ENCODE data around the gene CPT1A.

CPT1A gene

GRCh38 chr11:68783216-68783821 lies 58.4 kb downstream of the CPT1A start:
- DNase-seq = no peak

DNA sequence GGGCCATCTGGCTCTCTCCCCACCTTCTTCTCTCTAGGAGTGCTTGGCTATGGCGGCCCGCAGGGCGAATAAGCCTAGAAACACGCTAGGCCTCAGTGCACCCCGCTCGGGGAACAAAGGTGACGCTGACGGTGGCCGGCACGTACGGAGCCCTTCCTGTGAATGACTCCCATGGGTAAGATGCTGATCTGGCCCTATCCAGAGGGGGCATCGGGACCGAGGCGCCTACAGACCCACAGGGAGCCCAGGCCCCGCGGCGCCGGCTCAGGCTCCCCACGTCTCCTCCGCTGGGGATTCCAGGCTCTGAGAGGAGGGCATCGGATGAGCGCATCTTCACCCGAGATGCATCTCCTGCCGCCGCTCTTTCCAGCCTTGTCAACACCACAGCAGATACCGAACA lies 59.0 kb downstream of the CPT1A start:
- no peak for DNase-seq

- no peak for DNase-seq
These were observed 60.9 kb downstream of the CPT1A start for GRCh38 chr11:68780829-68781228.

DNA sequence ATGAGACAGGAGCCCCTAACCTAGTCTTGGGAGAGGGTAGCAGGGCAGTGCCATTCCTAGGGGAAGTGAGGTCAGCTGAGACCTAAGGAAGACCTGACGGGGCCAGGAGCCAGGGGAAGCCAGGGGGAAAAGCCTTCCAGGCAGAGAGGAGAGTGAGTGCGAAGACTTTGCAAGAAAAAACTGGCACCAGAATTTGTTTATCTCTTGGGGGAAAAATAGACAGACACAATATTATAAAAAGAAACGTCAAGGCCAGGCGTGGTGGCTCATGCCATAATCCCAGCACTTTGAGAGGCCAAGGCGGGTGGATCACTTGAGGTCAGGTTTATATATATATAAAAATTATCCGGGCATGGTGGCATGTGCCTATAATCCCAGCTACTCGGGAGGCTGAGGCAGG lies 63.5 kb downstream of the CPT1A start:
- DNase-seq = no peak

- DNase-seq = no peak
These were observed 65.1 kb downstream of the CPT1A start for GRCh38 chr11:68776442-68777235.

DNA sequence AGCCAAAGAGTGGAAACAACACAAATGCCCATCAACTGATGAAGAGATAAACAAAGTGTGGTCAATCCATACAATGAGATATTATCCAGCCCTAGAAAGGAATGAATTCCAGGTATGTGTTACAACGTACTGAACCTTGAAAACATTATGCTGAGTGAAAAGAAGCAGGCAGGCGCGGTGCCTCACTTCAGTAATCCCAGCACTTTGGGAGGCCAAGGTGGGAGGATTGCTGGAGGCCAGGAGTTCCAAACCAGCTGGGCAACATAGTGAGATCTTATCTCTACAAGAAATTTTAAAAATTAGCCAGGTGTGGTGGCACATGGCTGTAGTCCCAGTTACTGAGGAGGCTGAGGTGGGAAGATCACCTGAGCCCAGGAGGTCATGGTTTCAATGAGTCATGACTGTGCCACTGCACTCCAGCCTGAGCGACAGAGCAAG lies 65.7 kb downstream of the CPT1A start:
- DNase-seq = no peak

GRCh38 chr11:68774194-68774585 lies 67.5 kb downstream of the CPT1A start:
- DNase-seq = no peak

DNA sequence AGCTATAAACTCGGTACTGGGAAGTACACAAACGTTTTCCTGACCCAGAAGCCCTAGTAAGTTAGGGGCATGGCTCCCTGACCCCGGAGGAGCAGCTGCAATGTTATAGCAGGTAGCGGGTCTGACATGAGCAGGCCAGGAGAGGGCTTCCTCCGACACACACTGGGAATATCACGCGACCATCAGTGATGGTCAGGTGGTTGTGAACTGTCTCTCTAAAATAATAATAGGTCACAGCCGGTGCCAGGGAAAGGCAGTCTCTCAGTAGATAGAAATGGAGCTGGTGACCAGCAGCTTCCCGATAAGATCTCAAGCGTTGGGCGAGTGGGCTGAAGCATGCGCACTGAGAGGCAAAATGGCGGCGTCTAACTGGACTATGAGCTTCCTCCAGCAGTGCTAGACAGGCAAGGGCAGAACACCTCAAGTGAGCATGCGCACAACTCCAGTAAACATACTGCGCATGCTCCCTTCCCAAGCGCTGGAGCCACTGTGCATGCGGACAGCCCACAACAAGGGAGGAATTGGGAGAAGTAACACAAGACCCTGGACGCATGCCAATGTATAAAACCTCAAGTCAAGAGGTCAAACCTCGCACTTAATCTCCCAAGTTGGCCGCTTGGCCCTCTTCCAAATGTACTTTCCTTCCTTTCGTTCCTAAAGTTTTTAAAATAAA lies 68.1 kb downstream of the CPT1A start:
- no peak for DNase-seq

- DNase-seq = no peak
These were observed 68.8 kb downstream of the CPT1A start for GRCh38 chr11:68772936-68773335.

DNA sequence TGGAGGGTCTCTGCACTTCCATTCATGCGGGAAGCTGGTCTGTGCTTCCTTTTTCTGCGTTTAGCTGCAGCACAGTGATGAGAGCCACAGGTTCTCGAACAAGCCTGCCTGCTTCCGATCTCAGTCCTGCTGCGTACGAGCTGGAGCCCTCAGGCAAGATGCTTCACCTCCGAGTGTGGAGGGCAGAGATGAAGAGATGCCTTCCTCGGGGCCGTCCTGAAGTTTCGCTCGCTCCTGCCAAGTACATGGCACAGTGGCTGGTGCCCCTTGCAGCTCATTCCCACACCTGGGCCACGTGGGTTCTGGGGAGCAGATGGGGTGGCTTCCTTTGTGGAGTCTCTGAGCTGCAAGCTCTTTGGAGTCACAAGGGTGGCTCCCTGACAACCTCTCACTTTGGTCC lies 70.9 kb downstream of the CPT1A start:
- no peak for DNase-seq

DNA sequence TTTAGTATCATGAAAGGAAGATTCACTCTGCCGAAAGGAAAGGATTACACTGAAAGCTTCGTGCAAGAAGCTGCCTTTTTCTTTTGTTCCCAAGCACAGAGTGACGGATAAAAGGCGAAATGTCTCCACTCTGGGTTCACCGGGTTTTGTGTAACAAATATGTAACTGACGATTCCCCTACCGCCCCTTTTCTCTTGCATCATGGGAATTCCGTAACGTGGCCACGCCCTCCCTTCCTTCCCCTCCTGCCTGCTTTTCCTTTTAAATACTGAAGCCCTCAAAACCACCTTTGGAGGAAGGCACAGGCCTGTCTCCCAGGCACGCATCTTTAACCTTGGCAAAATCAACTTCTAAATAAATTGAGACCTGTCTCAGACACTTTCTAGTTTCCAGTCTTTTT lies 74.0 kb downstream of the CPT1A start:
- DNase-seq = no peak

DNA sequence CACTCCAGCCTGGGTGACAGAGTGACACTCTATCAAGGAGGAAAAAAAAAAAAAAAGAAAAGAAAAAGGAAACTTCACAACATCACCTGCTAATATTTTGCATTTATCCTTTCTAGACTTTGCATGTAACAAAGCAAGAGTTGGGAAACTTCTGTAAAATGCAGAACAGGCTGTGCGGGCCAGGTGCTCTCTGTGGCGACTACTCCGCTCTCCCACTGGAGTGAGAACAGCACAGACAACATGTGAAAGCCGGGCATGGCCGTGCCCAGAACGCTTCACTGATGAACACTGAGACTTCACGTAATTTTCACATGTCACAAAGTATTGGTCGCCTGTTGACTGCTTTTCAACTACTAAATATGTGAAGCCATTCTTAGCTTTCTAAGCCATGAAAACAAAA lies 74.9 kb downstream of the CPT1A start:
- no peak for DNase-seq

DNA sequence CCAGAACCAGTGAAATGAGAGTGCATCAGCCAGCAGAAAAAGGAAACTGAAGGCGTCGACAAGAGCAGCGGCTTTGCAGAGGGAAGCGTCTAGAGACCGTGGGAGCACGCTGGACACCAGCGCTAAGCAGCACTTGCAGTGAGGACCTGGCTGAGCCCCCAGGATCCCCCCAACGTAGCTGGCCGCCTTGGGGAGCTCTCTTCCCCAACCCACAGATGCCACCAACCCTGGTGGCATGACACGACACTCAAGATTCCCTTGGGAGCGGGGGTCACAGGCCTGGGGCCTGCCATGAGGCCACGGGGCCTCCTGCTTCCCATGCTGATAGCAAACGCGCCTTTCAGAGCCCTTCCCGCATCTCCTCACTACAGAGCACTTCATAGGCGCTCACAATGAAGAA lies 77.0 kb downstream of the CPT1A start:
- DNase-seq = no peak

DNA sequence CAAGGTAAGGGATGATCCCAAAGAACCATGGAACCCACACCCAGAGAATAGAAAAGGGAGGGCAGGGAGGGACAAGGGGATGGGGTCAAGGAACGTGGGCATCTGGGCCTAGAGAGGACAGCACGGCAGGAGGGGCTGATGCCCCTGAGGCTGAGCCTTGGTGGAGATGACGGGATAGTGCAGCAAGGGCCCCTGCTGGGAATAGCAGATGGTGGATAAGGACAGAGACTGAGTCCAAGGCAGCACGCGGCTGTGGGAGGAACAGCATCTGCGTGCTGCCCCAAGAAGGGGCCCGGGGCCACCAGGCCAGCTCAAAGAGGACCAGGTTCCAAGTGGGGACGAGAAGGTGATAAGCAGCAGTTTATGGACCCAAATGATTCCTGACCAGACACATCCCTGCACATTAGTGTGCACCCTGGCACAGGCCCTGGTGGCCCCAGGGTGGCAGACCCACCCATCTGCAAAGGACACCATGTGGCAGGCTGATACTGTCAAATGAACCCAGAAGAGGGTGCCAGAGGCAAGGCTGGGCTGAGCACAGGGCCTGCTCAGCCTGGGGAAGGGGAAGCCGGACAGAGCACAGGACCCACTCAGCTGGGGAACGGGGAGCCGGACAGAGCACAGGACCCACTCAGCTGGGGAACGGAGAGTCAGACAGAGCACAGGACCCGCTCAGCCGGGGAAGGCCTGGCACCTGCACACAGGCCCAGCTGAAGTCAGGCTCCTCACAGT lies 77.6 kb downstream of the CPT1A start:
- no peak for DNase-seq

DNA sequence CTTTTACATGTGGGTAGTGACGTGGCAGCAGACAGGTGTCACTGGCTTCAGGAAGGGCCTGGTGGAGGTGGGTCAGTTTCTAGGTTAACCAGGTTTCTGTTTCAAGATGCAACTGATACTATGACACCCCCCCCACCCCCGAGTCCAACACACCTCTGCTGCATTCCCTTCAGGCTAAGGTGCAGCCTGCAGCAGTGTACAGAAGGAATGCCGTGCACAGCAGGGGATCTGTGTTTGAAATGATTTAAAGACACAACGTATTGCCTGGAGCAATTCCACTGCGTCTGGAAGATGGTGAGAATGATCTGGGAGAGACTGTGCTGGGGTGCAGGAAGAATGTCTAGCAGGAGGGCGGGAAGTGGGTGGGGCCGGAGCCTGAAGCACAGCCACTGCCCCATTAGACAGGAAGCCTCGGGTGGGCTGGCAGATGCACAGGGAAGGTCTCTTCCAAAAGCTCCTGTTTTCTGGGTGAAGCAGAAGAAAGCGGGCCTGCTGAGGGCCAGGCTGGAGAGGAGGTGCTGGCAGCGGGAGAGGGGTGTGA lies 78.5 kb downstream of the CPT1A start:
- DNase-seq = no peak

DNA sequence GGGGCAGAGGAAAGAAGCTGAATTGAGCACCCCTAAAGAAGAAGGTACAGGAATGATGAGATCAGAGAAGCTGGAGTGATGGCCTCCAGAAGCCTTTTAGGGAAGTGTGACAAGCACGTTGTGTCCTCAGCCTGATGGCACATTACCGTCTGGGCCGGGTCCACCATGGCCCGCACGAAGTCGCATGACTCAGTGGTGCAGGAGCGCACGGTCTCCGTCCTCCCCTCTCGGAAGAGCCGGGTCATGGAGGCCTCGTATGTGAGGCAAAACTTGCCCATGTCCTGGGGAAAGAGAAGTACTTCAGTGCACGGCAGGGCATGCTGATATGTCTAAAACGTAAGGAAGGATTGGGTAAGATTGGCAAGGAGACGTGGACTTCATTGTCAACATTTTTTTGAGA lies 79.2 kb downstream of the CPT1A start:
- DNase-seq = no peak

GRCh38 chr11:68761801-68762200 lies 79.9 kb downstream of the CPT1A start:
- no peak for DNase-seq

- no peak for DNase-seq
These were observed 81.7 kb downstream of the CPT1A start for GRCh38 chr11:68759991-68760390.

GRCh38 chr11:68757711-68758110 lies 84.0 kb downstream of the CPT1A start:
- no peak for DNase-seq

DNA sequence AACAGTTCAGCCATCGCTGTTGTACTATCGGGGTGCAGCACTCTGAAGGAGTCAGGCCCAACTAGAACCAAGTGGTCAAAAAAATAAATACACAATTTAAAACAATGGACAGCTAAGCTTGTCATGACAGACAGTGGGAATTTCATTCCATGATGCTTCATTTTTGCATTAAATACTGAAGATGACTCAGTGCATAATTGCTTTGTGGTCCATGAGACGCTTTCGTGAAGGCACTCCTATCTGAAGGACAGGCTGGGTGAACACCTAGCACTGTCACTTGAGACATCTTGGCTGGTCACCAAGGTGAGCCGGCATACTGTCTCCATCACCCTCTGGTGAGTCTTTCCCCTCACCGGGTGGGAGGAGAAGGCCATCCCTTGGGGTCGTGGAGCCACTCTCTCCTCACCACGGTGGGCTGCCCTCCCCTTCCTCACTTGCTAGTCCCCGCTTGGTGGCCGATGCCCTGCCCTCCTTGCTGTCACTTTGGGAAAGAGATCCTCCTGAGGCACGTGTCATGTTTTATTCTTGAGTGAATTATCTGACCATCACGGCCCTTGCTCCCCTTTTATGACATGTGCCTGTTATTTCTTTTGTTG lies 85.4 kb downstream of the CPT1A start:
- DNase-seq = no peak

GRCh38 chr11:68753300-68753699 lies 88.4 kb downstream of the CPT1A start:
- no peak for DNase-seq

DNA sequence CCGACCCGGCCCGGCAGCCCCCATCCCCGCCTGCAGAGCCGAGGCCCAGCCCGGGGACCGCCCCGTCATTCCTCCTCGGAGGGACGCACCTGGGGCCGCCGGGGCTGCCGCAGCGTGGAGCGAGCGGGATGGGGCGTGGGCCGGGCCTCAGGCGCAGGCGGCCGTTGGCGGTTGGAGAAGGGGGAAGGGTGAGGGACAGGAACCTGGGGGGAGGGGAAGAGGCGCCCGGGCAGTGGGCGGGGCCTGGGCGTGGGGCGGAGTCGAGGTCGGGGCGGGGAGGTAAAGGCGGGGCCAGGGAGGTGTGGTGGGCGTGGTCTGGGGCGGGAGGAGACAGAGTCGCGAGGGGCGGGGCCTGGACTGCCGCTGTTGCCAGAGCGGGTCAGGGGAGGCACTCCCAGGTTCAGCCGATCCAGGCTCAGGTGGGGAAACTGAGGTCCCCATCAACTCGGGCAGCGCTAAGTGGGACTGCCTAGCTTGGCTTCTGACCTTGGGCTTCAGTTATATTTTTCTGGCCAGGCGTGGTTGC lies 90.3 kb downstream of the CPT1A start, which contains the start of gene TESMIN:
Gene TESMIN (minus strand): TSS at position 190 of the 526 bp plus-strand sequence. CDS start 860 bp downstream, outside the sequence.
- peak; percentile 87 for DNase-seq

GRCh38 chr11:68751004-68751325 lies 90.8 kb downstream of the CPT1A start:
- no peak for DNase-seq
